Large intestine (tissue), 3 donors: ENCODE measurements around the gene HTD2. TPM values are rescaled to one million over a fixed set of nuclear protein-coding genes. Genes with fewer than 3 reads are reported as not detected.
A peak's percentile ranks its signal among the peaks of the same experiment; 100 is the strongest.

Experiments used
- DNase-seq, 2 donors: peaks; one replicate each; pipeline versions ENCODE4 v3.0.0 to v3.0.0-alpha.2; 2013
- H3K27ac ChIP-seq: one replicate; pipeline ENCODE4 v1.5.1; 2013; ENCODE audit warnings: low read length
- H3K27me3 ChIP-seq: 2 replicates; pipeline ENCODE4 v1.6.1; 2013; ENCODE audit warnings: low read length; ENCODE audit not compliant: control insufficient read depth, insufficient read depth
- H3K36me3 ChIP-seq: 2 replicates; pipeline ENCODE4 v1.6.1; 2013; ENCODE audit warnings: low read length; ENCODE audit not compliant: control insufficient read depth, insufficient read depth
- H3K4me1 ChIP-seq: one replicate; pipeline ENCODE4 v1.6.1; 2013; ENCODE audit warnings: low read length; ENCODE audit not compliant: control insufficient read depth, insufficient read depth
- H3K4me3 ChIP-seq: one replicate; pipeline ENCODE4 v1.5.1; 2013; ENCODE audit warnings: low read length
- H3K9me3 ChIP-seq: one replicate; pipeline ENCODE4 v1.6.1; 2013; ENCODE audit warnings: mild to moderate bottlenecking, low read depth, low read length, moderate library complexity; ENCODE audit not compliant: control insufficient read depth
- WGBS: methylation state at CpG from one replicate; pipeline ENCODE4 v1.1.5; 2013; ENCODE audit warnings: low lambda C conversion rate; ENCODE audit not compliant: insufficient coverage; 5-methylcytosine and 5-hydroxymethylcytosine counted together
- polyA plus RNA-seq: library from polyadenylated mRNA; unstranded; fragments of 120-200 nt; gene quantifications from one replicate; pipeline ENCODE4 v1.2.1, GENCODE V29; 2013

The HTD2 gene
- polyA plus RNA-seq, 1 donor = 14.7 TPM

DNA sequence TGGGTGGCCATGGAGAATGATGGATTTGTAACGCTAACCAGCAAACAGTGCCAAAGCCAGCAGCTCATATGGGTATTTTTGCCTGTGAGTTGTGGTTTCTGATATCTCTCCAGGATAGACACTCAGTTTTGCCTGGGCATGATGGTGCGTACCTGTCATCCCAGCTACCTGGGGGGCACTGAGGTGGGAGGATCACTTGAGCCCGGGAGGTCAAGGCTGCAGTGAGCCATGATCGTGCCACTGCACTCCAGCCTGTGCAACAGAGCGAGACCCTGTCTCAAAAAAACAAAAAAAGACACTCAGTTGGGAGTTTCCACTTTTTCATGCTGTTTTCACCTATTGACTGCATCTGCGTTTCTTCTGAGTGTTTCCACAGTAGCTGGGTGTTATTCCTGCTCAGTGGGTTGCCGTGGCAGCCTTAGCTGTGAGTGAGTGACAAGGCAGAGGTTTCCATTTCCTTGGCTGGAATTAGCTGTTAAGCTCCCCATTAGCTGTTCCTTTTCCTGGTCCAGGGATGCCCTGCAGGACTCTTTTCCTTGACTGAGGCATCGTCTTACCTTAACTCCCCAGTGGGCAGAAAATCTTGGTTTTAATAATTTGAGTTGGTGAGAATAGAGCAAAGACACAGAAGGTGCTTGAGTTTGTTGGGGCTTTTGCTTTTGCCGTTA, 14.5 kb upstream of the HTD2 start:
- no peaks in the 10 kb centered on the region for H3K4me1 ChIP-seq
- H3K9me3 ChIP-seq = peaks cover 7% of the 10 kb centered on the region
- H3K27ac ChIP-seq = no peak overlapping the region
- H3K4me3 ChIP-seq = no peak overlapping the region
- H3K27me3 ChIP-seq = no peaks in the 10 kb centered on the region
- no peak for DNase-seq
- peaks cover 29% of the 10 kb centered on the region for H3K36me3 ChIP-seq
- 60% methylated on average over 1 of the region's 9 CpGs for WGBS

DNA sequence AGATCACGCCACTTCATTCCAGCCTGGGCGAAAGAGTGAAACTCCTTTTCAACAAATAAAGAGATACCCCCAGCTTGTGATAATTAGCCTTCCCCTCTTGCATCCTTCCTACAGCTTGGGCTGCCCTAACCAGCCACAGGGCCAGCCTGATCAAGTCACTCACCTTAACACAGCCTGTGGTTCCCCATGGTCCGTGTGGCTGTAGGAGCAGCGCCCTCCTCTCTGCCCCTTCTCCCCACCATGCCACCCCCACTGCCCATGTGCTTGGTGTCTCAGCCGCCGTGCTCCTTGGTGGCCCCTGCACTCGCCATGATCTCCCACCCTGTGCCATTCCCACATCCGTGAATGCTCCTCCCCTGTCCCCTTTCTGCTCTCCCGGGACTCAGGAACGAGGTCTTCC, 13.5 kb upstream of the HTD2 start:
- Histone ChIP-seq H3K4me3 (no peak overlapping the region), H3K9me3 (peaks cover 7% of the 10 kb centered on the region), H3K4me1 (no peaks in the 10 kb centered on the region), H3K36me3 (peaks cover 18% of the 10 kb centered on the region), H3K27me3 (no peaks in the 10 kb centered on the region), H3K27ac (no peak overlapping the region)
- WGBS = no CpG with 5 or more reads among the region's 10 CpGs
- DNase-seq = no peak

DNA sequence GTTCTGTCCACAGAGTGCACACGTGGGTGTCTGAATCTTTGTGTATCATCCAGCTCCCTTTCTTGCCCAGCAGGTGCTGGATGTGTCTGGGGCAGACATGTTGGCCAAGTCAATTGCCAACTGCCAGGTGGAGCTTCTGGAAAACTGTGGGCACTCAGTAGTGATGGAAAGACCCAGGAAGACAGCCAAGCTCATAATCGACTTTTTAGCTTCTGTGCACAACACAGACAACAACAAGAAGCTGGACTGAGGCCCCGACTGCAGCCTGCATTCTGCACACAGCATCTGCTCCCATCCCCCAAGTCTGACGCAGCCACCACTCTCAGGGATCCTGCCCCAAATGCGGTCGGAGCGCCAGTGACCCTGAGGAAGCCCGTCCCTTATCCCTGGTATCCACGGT, 12.8 kb upstream of the HTD2 start:
- Histone ChIP-seq H3K9me3 (peaks cover 7% of the 10 kb centered on the region), H3K4me1 (no peaks in the 10 kb centered on the region), H3K27me3 (no peaks in the 10 kb centered on the region), H3K27ac (no peak overlapping the region), H3K36me3 (peaks cover 11% of the 10 kb centered on the region), H3K4me3 (no peak overlapping the region)
- no CpG with 5 or more reads among the region's 9 CpGs for WGBS
- DNase-seq = no peak

DNA sequence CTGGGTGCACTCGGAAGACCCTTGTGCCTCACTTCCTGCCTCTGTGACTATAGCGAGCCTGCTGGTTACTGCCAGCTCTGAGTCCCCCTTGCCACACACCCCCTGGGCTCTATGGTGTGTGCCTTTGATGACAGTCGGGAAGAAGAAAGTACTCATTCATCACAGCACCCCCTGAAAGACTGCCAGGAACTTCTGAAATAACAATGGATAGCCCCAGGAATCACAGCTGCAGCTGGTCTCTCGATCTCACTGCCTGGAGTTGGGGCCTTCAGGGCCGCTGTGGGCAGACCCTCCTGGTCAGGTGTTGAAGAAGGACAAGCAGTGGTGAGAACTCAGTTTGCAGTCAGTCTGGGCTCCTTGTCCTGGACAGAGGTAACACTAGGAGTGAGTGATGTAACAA, 10.1 kb upstream of the HTD2 start:
- DNase-seq = no peak
- WGBS = no CpG with 5 or more reads among the region's 5 CpGs
- peaks cover 4% of the 10 kb centered on the region for H3K27me3 ChIP-seq
- no peak overlapping the region for H3K27ac ChIP-seq
- H3K4me3 ChIP-seq = no peak overlapping the region
- peaks cover 7% of the 10 kb centered on the region for H3K36me3 ChIP-seq
- no peaks in the 10 kb centered on the region for H3K4me1 ChIP-seq
- H3K9me3 ChIP-seq = peaks cover under 1% of the 10 kb centered on the region

DNA sequence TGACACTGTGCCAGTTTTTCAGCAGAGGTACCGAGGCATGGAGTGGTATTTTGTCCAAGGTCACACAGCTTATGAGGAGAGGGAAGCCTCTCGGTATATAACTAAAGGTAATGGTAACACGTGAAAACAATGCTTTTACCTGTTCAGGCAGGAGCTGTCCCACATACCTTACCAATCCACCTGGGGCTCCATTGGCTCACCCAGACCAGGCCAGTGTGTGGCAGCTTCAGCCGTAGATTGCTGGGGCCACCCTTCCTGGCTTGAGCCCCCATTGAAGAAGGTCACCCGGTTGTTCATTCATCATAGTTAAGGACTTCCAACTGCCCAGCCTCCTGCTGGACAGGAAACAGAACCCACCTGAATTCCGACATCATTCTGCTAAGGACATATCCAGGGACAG, 9.5 kb upstream of the HTD2 start:
- H3K4me1 ChIP-seq = no peaks in the 10 kb centered on the region
- no peaks in the 10 kb centered on the region for H3K9me3 ChIP-seq
- H3K4me3 ChIP-seq = no peak overlapping the region
- WGBS = no CpG with 5 or more reads among the region's 6 CpGs
- peaks cover 10% of the 10 kb centered on the region for H3K27me3 ChIP-seq
- peaks cover 7% of the 10 kb centered on the region for H3K36me3 ChIP-seq
- no peak overlapping the region for H3K27ac ChIP-seq
- DNase-seq = no peak

DNA sequence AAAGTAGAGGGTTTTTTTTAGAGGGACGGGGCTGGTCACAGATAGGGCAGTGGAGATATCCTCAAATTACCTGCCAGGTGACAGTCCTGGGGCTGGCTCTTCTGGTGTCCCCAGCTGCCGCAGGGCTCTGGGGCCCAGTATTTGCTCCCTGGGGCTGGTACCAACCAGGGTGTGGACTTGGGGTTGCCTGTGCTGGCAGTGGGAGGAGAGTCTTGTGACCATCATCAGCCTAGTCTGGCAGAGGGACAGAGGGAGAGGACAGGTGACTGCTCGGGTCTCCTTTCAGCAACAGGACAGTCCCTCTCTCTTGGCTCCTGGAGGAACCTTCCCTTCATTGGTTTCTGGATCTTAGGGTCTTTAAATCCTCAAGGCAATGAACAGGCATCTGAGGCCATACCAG, 8.1 kb upstream of the HTD2 start:
- peaks cover 7% of the 10 kb centered on the region for H3K36me3 ChIP-seq
- peaks cover 16% of the 10 kb centered on the region for H3K27me3 ChIP-seq
- peak; percentile 22 to 57 for DNase-seq
- H3K4me3 ChIP-seq = no peak overlapping the region
- no peaks in the 10 kb centered on the region for H3K4me1 ChIP-seq
- H3K27ac ChIP-seq = no peak overlapping the region
- H3K9me3 ChIP-seq = no peaks in the 10 kb centered on the region
- WGBS = no CpG with 5 or more reads among the region's 3 CpGs

DNA sequence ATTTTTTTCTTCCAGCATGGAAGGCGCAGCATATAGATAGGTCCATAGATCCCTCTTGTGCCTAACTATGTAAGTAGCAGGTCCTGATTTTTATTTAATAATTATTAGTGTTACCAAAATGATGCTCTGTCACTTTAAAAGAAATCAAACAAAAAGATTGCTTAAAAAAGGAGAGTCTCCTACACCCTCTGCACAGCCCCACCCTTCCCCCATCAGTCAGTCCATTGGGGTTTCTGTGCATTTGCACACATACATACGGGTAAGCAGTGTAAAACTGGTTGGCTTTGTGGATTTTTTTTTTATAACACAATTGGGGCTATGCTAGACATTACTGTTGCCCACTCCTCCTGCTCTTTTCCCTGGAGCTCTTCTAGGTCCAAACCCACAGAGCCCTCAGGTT, 7.2 kb upstream of the HTD2 start:
- Histone ChIP-seq H3K9me3 (no peaks in the 10 kb centered on the region), H3K4me3 (no peak overlapping the region), H3K36me3 (peaks cover 2% of the 10 kb centered on the region), H3K27me3 (peaks cover 16% of the 10 kb centered on the region), H3K4me1 (no peaks in the 10 kb centered on the region), H3K27ac (no peak overlapping the region)
- WGBS = no CpG with 5 or more reads among the region's 2 CpGs
- DNase-seq = no peak

DNA sequence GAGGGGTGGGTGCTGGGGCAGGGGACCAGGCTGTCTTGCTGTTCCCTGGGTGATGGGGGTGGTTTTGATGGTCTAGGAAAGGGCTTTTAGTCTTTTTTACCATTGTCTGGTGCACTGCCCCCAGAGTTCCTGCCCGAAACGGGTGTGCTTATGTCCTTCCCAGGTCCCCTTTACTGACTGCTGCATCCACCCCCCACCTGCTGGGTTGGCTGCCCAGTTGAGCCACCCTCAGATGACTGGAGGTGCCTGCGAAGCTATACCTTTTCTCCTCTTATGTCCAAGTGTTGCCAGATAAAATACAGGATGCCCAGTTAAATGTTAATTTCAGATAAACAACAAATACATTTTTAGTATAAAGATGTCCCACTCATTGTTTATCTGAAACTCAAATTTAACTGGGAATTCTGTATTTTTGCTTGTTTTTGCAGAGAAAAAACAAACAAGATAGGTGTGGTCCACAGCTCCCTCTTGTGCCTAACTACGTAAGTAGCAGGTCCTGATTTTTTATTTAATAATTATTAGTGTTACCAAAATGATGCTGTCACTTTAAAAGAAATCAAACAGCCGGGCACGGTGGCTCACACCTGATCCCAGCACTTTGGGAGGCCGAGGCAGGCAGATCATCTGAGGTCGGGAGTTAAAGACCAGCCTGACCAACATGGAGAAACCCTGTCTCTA, 6.3 kb upstream of the HTD2 start:
- no peak for DNase-seq
- Histone ChIP-seq H3K9me3 (no peaks in the 10 kb centered on the region), H3K36me3 (no peaks in the 10 kb centered on the region), H3K27ac (no peak overlapping the region), H3K4me1 (no peaks in the 10 kb centered on the region), H3K4me3 (no peak overlapping the region), H3K27me3 (peaks cover 16% of the 10 kb centered on the region)
- WGBS = no CpG with 5 or more reads among the region's 8 CpGs

DNA sequence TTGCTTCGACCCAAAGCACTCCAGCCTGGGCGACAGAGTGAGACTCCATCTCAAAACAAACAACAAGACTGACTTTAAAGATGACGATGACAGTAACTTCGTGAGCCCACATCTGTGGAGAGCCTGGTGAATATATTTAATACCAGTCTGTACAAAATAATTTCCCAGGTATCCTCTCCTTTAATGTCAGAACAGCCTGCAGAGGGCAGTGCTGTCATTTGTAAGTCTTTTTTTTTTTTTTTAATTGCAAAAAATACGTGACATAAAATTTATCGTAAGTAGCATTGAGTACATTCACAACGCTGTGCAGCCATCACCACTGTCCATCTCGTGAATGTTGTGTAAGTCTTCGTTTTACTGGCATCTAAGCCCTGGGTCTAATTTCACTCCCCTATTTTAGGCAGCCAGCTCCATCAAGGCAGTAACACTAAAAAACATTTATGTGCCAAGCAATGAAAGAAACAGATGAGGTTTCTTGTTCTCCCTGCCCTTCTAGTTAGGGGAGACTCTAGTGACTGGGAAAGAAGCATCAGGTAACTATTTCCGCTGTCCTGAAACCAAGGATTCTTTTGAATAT, 1.4 kb downstream of the HTD2 start:
- Histone ChIP-seq H3K27ac (peak overlapping the region; percentile 94), H3K4me3 (peak overlapping the region; percentile 89), H3K9me3 (no peaks in the 10 kb centered on the region), H3K36me3 (peaks cover 37% of the 10 kb centered on the region), H3K27me3 (peaks cover under 1% of the 10 kb centered on the region), H3K4me1 (peaks cover 18% of the 10 kb centered on the region)
- peak; percentile 50 to 51 for DNase-seq
- WGBS = no CpG with 5 or more reads among the region's 10 CpGs

DNA sequence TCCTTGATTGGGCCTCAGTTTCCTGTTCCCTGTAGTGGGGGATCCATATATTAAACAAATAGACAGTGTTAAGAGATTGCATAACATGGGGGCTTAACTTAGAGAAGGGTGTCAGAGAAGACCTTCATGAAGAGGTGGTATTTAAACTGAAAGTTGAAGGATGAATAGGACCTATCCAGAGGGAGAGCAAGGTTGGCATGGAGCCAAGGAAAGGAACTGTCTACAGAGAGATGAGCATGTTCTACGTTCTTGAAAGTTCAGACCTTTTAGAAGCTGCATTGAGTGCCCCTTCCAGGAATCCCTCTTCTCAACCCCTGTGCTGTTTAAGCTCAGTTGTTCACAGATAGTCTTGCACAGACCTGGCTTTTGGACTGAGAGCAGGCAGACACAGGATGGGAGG, 2.4 kb downstream of the HTD2 start:
- H3K27me3 ChIP-seq = no peaks in the 10 kb centered on the region
- peaks cover 41% of the 10 kb centered on the region for H3K36me3 ChIP-seq
- no peak for DNase-seq
- WGBS = no CpG with 5 or more reads among the region's 1 CpG
- H3K4me1 ChIP-seq = peaks cover 18% of the 10 kb centered on the region
- H3K9me3 ChIP-seq = no peaks in the 10 kb centered on the region
- no peak overlapping the region for H3K27ac ChIP-seq
- H3K4me3 ChIP-seq = no peak overlapping the region
